ENCODE data around the gene CTCFL. TPM values are rescaled to one million over a fixed set of nuclear protein-coding genes. Genes with fewer than 3 reads are reported as not detected.

The CTCFL gene
- total and polyA plus RNA-seq, 2 of the 13 experiments (the other 11 are each of a cell fraction or from before 2014, with no cell fraction given) = 0.04 TPM; not detected in 1

DNA sequence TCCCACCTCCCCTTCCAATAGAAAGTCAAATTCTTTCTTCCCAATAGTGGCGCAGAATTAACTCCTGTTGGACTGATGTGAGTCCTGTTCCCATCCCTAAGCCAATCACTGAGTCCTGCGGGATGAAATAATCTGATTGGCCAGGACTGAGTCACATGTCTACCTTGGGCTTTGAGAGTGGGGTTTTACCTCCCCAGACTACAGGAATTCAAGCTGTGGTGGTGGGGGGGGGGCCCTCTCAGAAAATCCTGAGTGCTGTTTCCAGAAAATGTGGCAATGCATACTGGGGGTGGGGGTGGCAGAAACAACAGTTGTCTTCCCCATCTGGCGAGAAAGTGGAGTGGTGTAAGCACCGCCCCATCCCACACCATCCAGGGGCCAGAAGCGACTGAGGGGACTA is 65.7 kb downstream of the CTCFL start (continued):
- TF ChIP-seq, protein P1, sequence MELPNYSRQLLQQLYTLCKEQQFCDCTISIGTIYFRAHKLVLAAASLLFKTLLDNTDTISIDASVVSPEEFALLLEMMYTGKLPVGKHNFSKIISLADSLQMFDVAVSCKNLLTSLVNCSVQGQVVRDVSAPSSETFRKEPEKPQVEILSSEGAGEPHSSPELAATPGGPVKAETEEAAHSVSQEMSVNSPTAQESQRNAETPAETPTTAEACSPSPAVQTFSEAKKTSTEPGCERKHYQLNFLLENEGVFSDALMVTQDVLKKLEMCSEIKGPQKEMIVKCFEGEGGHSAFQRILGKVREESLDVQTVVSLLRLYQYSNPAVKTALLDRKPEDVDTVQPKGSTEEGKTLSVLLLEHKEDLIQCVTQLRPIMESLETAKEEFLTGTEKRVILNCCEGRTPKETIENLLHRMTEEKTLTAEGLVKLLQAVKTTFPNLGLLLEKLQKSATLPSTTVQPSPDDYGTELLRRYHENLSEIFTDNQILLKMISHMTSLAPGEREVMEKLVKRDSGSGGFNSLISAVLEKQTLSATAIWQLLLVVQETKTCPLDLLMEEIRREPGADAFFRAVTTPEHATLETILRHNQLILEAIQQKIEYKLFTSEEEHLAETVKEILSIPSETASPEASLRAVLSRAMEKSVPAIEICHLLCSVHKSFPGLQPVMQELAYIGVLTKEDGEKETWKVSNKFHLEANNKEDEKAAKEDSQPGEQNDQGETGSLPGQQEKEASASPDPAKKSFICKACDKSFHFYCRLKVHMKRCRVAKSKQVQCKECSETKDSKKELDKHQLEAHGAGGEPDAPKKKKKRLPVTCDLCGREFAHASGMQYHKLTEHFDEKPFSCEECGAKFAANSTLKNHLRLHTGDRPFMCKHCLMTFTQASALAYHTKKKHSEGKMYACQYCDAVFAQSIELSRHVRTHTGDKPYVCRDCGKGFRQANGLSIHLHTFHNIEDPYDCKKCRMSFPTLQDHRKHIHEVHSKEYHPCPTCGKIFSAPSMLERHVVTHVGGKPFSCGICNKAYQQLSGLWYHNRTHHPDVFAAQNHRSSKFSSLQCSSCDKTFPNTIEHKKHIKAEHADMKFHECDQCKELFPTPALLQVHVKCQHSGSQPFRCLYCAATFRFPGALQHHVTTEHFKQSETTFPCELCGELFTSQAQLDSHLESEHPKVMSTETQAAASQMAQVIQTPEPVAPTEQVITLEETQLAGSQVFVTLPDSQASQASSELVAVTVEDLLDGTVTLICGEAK (IDR thresholded peaks at IDR 0.05) = no peak
- TF ChIP-seq, protein P1 (CRISPR knock-in tag; IDR thresholded peaks at IDR 0.05) = no peak
- TF ChIP-seq MYNN (CRISPR knock-in tag; IDR thresholded peaks at IDR 0.05; ENCODE audit: low read depth) (no peak), ZNF282 (IDR thresholded peaks at IDR 0.05; ENCODE audit: partially characterized antibody) (no peak), ZNF569 (CRISPR knock-in tag; IDR thresholded peaks at IDR 0.05; ENCODE audit: borderline replicate concordance) (no peak), ZNF264 (CRISPR knock-in tag; IDR thresholded peaks at IDR 0.05) (no peak), ZNF839 (CRISPR knock-in tag; IDR thresholded peaks at IDR 0.05; ENCODE audit: borderline replicate concordance) (no peak), ZNF629 (CRISPR knock-in tag; conservative IDR thresholded peaks at IDR 0.05) (no peak), GATAD1 (CRISPR knock-in tag; IDR thresholded peaks at IDR 0.05) (no peak), ZNF788 (CRISPR knock-in tag; IDR thresholded peaks at IDR 0.05; ENCODE audit: borderline replicate concordance) (no peak), SATB2 (CRISPR knock-in tag; IDR thresholded peaks at IDR 0.05) (no peak), ZNF614 (CRISPR knock-in tag; IDR thresholded peaks at IDR 0.05; ENCODE audit: borderline replicate concordance) (no peak), MTA1 (CRISPR knock-in tag; IDR thresholded peaks at IDR 0.05; ENCODE audit: borderline replicate concordance) (no peak), HNF4G (IDR thresholded peaks at IDR 0.05; ENCODE audit: borderline replicate concordance, low read depth, low read length) (no peak), HNF4G (CRISPR knock-in tag; IDR thresholded peaks at IDR 0.05; ENCODE audit: borderline replicate concordance, low read depth) (no peak)
- TF ChIP-seq, protein P2, sequence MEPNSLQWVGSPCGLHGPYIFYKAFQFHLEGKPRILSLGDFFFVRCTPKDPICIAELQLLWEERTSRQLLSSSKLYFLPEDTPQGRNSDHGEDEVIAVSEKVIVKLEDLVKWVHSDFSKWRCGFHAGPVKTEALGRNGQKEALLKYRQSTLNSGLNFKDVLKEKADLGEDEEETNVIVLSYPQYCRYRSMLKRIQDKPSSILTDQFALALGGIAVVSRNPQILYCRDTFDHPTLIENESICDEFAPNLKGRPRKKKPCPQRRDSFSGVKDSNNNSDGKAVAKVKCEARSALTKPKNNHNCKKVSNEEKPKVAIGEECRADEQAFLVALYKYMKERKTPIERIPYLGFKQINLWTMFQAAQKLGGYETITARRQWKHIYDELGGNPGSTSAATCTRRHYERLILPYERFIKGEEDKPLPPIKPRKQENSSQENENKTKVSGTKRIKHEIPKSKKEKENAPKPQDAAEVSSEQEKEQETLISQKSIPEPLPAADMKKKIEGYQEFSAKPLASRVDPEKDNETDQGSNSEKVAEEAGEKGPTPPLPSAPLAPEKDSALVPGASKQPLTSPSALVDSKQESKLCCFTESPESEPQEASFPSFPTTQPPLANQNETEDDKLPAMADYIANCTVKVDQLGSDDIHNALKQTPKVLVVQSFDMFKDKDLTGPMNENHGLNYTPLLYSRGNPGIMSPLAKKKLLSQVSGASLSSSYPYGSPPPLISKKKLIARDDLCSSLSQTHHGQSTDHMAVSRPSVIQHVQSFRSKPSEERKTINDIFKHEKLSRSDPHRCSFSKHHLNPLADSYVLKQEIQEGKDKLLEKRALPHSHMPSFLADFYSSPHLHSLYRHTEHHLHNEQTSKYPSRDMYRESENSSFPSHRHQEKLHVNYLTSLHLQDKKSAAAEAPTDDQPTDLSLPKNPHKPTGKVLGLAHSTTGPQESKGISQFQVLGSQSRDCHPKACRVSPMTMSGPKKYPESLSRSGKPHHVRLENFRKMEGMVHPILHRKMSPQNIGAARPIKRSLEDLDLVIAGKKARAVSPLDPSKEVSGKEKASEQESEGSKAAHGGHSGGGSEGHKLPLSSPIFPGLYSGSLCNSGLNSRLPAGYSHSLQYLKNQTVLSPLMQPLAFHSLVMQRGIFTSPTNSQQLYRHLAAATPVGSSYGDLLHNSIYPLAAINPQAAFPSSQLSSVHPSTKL (CRISPR knock-in tag; IDR thresholded peaks at IDR 0.05) = no peak
- TF ChIP-seq, protein P3, sequence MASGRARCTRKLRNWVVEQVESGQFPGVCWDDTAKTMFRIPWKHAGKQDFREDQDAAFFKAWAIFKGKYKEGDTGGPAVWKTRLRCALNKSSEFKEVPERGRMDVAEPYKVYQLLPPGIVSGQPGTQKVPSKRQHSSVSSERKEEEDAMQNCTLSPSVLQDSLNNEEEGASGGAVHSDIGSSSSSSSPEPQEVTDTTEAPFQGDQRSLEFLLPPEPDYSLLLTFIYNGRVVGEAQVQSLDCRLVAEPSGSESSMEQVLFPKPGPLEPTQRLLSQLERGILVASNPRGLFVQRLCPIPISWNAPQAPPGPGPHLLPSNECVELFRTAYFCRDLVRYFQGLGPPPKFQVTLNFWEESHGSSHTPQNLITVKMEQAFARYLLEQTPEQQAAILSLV (CRISPR knock-in tag; IDR thresholded peaks at IDR 0.05; ENCODE audit: borderline replicate concordance) = no peak
